ENCODE data around the gene SPNS2.
A peak's percentile ranks its signal among the peaks of the same experiment; 100 is the strongest.

Gene SPNS2

GRCh38 chr17:4554997-4555799 lies 56.5 kb downstream of the SPNS2 start, which contains the start of gene MYBBP1A:
TSS of gene MYBBP1A (minus strand) at chr17:4555384. CDS start at chr17:4555324, 60 bp downstream.
- peak; percentile 92 for DNase-seq

- DNase-seq: no peak
Measured at GRCh38 chr17:4555873-4556759, 57.4 kb downstream of the SPNS2 start.

- DNase-seq: no peak
Measured at GRCh38 chr17:4556996-4557395, 58.3 kb downstream of the SPNS2 start.

GRCh38 chr17:4557626-4558346 lies 59.1 kb downstream of the SPNS2 start:
- no peak for DNase-seq

- no peak for DNase-seq
Measured at GRCh38 chr17:4558347-4558971, 59.8 kb downstream of the SPNS2 start.

GRCh38 chr17:4559139-4559791 lies 60.6 kb downstream of the SPNS2 start:
- no peak for DNase-seq

- DNase-seq: no peak
Measured at GRCh38 chr17:4559966-4560365, 61.3 kb downstream of the SPNS2 start.

GRCh38 chr17:4560421-4560820 lies 61.7 kb downstream of the SPNS2 start, which contains the start of gene GGT6:
TSS of gene GGT6 (minus strand) at chr17:4560577. CDS start at chr17:4560521, 56 bp downstream.
- no peak for DNase-seq

- DNase-seq: no peak
Measured at GRCh38 chr17:4560837-4561256, 62.2 kb downstream of the SPNS2 start.

GRCh38 chr17:4562015-4562969 lies 63.6 kb downstream of the SPNS2 start:
- DNase-seq: no peak

GRCh38 chr17:4565209-4566141 lies 66.8 kb downstream of the SPNS2 start:
- DNase-seq: peak; percentile 71

GRCh38 chr17:4566785-4567184 lies 68.1 kb downstream of the SPNS2 start:
- peak; percentile 6 for DNase-seq

- DNase-seq: no peak
Measured at GRCh38 chr17:4569591-4569990, 70.9 kb downstream of the SPNS2 start.

GRCh38 chr17:4572131-4572530 lies 73.5 kb downstream of the SPNS2 start:
- no peak for DNase-seq

GRCh38 chr17:4573115-4573514 lies 74.4 kb downstream of the SPNS2 start:
- no peak for DNase-seq

GRCh38 chr17:4573669-4574068 lies 75.0 kb downstream of the SPNS2 start:
- no peak for DNase-seq

- DNase-seq: no peak
Measured at GRCh38 chr17:4574448-4575045, 75.9 kb downstream of the SPNS2 start.

GRCh38 chr17:4576161-4576558 lies 77.5 kb downstream of the SPNS2 start:
- DNase-seq: no peak

GRCh38 chr17:4576729-4577322 lies 78.1 kb downstream of the SPNS2 start:
- no peak for DNase-seq

All from NCI-H1092 (cell line).